ENCODE results near the gene GLIS2. TPM values are rescaled to one million over a fixed set of nuclear protein-coding genes. Genes with fewer than 3 reads are reported as not detected.

Gene GLIS2
- total RNA-seq, 1 donor from 2014 or later, result 62.8 TPM

DNA sequence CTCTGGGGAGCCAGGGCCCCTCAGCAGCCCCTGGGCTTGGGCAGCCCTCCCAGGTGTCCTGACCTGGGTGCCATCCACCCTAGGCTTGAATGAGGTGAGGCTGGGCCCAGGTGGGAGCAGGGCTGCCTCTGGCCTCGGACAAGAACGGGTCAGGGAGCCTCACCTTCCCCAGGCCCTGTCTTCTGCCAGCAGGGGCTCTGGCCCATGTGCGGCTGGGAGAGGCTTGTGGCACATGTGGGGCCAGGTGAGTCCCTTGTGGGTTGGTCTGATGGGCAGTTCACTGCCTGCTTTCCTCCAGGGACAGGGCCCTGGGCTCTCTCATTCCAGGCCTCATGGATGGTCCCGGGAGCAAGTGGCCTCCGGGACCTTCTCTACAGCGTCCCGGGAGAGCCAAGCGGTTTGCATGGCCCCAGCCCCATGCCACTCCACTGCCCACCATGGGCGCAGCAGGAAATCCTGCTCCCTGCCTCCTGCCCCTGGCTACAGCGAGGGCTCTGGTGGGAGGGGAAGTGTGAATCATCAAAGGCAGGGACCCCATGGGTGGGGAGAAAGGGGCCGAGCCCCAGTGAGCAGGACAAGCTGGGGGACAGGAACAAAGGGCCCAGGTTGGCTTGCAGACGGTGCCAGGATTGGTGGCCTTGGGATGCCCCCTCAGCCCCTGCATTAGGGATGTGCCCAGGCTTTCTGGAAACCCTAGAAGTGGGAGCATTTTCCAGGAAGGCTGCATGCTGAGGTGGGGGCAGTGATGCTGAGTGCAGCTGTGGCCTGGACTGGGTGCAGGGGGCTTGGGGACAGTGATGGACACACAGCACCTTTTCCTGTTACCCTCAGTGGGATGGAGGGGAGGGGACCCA, 68.0 kb downstream of the GLIS2 start:
- TF ChIP-seq, protein P1, sequence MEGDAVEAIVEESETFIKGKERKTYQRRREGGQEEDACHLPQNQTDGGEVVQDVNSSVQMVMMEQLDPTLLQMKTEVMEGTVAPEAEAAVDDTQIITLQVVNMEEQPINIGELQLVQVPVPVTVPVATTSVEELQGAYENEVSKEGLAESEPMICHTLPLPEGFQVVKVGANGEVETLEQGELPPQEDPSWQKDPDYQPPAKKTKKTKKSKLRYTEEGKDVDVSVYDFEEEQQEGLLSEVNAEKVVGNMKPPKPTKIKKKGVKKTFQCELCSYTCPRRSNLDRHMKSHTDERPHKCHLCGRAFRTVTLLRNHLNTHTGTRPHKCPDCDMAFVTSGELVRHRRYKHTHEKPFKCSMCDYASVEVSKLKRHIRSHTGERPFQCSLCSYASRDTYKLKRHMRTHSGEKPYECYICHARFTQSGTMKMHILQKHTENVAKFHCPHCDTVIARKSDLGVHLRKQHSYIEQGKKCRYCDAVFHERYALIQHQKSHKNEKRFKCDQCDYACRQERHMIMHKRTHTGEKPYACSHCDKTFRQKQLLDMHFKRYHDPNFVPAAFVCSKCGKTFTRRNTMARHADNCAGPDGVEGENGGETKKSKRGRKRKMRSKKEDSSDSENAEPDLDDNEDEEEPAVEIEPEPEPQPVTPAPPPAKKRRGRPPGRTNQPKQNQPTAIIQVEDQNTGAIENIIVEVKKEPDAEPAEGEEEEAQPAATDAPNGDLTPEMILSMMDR (IDR thresholded peaks at IDR 0.05), result no peak
- no peaks in the 10 kb centered on the region for H3K9me3 Mint-ChIP-seq (ENCODE audit: low read depth)
- H3K27me3 Mint-ChIP-seq (ENCODE audit: low read depth), result no peaks in the 10 kb centered on the region
- H3K27ac Mint-ChIP-seq (ENCODE audit: unreplicated experiment), result peak overlapping the region; percentile 94
- no peak overlapping the region for H3K4me3 Mint-ChIP-seq (ENCODE audit: unreplicated experiment)
- DNase-seq (ENCODE audit: low spot score), result no peak
- no peaks in the 10 kb centered on the region for H3K36me3 Mint-ChIP-seq (ENCODE audit: low read depth)
- H3K4me1 Mint-ChIP-seq (ENCODE audit: low read depth), result peaks cover 74% of the 10 kb centered on the region

GRCh38 chr16:4384509-4384942, 68.7 kb downstream of the GLIS2 start:
- no peaks in the 10 kb centered on the region for H3K36me3 Mint-ChIP-seq (ENCODE audit: low read depth)
- DNase-seq (ENCODE audit: low spot score), result no peak
- no peaks in the 10 kb centered on the region for H3K27me3 Mint-ChIP-seq (ENCODE audit: low read depth)
- H3K27ac Mint-ChIP-seq (ENCODE audit: unreplicated experiment), result peak overlapping the region; percentile 94
- peaks cover 76% of the 10 kb centered on the region for H3K4me1 Mint-ChIP-seq (ENCODE audit: low read depth)
- no peak overlapping the region for H3K4me3 Mint-ChIP-seq (ENCODE audit: unreplicated experiment)
- TF ChIP-seq, protein P1 (IDR thresholded peaks at IDR 0.05), result no peak
- H3K9me3 Mint-ChIP-seq (ENCODE audit: low read depth), result no peaks in the 10 kb centered on the region

DNA sequence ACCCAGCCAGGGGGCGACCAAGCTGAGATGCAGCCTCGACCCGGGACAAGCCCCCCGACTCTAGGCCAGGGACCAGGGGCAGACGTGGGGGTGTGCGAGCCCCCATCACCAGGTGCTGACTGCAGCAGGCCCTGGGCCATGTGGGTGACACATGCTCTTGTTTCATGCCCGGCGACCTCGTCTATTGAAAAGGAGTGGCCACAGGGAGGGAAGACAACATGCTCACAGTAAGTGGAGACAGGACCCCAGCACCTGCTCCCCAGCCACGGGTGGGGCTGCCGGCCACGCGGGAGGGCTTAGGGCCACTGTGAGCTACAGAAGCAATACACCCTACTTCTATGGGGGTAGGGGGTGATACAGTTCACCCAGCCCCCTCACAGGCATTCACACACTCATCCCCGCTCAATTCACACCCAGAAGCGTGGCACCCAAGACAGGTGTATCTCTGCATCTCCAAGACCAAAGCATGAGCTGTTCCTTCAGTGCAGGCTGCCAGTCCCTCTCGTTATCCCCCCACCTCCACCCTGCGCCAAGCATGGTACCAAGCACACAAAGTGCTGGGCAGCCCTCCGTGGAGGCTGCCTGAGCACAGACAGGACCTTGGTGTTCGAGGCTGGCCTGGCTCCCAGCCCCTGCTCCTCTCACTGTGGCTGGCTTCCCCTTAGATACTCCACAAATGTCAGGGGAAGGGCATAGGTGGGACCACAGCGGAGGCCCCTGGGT, 69.4 kb downstream of the GLIS2 start:
- H3K27ac Mint-ChIP-seq (ENCODE audit: unreplicated experiment), result peak overlapping the region; percentile 94
- H3K9me3 Mint-ChIP-seq (ENCODE audit: low read depth), result no peaks in the 10 kb centered on the region
- DNase-seq (ENCODE audit: low spot score), result no peak
- no peak overlapping the region for H3K4me3 Mint-ChIP-seq (ENCODE audit: unreplicated experiment)
- TF ChIP-seq, protein P1 (IDR thresholded peaks at IDR 0.05), result no peak
- H3K4me1 Mint-ChIP-seq (ENCODE audit: low read depth), result peaks cover 79% of the 10 kb centered on the region
- no peaks in the 10 kb centered on the region for H3K27me3 Mint-ChIP-seq (ENCODE audit: low read depth)
- no peaks in the 10 kb centered on the region for H3K36me3 Mint-ChIP-seq (ENCODE audit: low read depth)

DNA sequence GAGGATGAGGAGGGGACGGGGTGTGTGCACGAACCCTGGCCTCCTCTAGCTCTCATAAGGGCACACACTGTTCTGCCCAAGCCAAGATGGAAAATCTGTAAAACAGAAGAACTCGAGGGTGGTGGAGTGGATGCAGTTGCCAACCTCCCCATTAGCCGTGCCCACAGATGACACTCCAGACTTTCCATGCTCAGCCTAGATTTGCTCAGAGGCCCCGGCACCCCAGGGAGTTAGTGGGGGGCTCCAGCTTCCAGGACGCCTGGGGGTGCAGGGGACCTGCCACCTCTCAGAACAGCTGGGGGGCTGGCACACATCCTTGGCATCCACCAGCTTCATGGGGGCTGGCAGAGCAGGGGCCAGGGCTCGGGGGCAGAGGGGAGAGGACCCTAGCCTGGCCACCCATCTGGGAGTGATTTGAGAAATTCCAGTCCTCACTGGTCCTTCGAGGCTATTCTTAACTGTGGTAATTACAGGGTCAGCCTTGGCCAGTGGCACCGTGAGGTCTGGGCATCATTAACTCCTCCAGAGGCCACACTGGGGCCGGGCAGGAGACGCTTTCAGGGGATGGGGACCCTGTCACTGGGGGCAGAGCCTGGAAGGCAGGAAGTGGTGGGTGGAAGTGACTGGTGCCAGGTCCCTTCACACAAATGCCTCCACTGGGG, 70.1 kb downstream of the GLIS2 start:
- H3K27ac Mint-ChIP-seq (ENCODE audit: unreplicated experiment), result peak overlapping the region; percentile 94
- H3K36me3 Mint-ChIP-seq (ENCODE audit: low read depth), result no peaks in the 10 kb centered on the region
- no peaks in the 10 kb centered on the region for H3K27me3 Mint-ChIP-seq (ENCODE audit: low read depth)
- TF ChIP-seq, protein P1 (IDR thresholded peaks at IDR 0.05), result no peak
- H3K4me1 Mint-ChIP-seq (ENCODE audit: low read depth), result peaks cover 73% of the 10 kb centered on the region
- H3K9me3 Mint-ChIP-seq (ENCODE audit: low read depth), result no peaks in the 10 kb centered on the region
- no peak overlapping the region for H3K4me3 Mint-ChIP-seq (ENCODE audit: unreplicated experiment)
- no peak for DNase-seq (ENCODE audit: low spot score)

DNA sequence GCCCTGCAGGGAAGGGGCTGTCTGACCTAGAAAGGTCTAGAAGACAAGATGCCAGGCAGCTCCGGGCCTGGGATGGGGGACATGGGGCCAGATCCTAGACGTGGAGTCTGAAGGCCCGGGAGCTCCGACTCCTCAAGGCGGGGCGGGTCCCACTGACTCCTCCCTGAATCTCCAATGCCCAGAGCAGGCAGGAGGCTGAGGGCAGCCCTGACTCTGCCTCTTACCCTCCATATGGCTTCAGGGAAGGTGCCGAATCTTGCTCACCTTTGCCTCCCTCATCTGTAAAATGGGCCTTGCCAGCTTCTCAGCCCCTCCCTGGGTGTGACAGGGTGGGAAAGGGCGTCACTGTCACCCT, 70.6 kb downstream of the GLIS2 start:
- Mint-ChIP-seq H3K27ac (ENCODE audit: unreplicated experiment) (peak overlapping the region; percentile 94), H3K4me3 (ENCODE audit: unreplicated experiment) (no peak overlapping the region), H3K27me3 (ENCODE audit: low read depth) (no peaks in the 10 kb centered on the region), H3K9me3 (ENCODE audit: low read depth) (no peaks in the 10 kb centered on the region), H3K36me3 (ENCODE audit: low read depth) (no peaks in the 10 kb centered on the region), H3K4me1 (ENCODE audit: low read depth) (peaks cover 73% of the 10 kb centered on the region)
- DNase-seq (ENCODE audit: low spot score), result no peak
- TF ChIP-seq, protein P1 (IDR thresholded peaks at IDR 0.05), result no peak
